HepG2 (cell line): ENCODE data around the gene NOL4L. TPM values are rescaled to one million over a fixed set of nuclear protein-coding genes. Genes with fewer than 3 reads are reported as not detected.

Experiments
- GTF2F1 ChIP-seq: fragments of 150-350 bp; IDR thresholded peaks from 2 replicates; pipeline ENCODE4 v1.6.1; 2014; ENCODE audit warnings: low read length
- HMG20A ChIP-seq: IDR thresholded peaks from 2 replicates; pipeline ENCODE4 v1.6.1; 2016; ENCODE audit warnings: borderline replicate concordance
- KLF13 ChIP-seq: sonication (generic); formaldehyde crosslinking; IDR thresholded peaks from 2 replicates; pipeline ENCODE4 v1.4.0; 2020; ENCODE audit warnings: mild to moderate bottlenecking, missing genetic modification reagents
- MIER2 ChIP-seq: IDR thresholded peaks from 2 replicates; pipeline ENCODE4 v1.6.1; 2016; ENCODE audit warnings: missing biosample characterization, missing genetic modification reagents
- NAIF1 ChIP-seq: sonication (generic); formaldehyde crosslinking; IDR thresholded peaks from 2 replicates; pipeline ENCODE4 v1.5.0; 2020; ENCODE audit warnings: mild to moderate bottlenecking, missing genetic modification reagents, borderline replicate concordance
- PLSCR1 ChIP-seq: sonication (generic); formaldehyde crosslinking; IDR thresholded peaks from 2 replicates; pipeline ENCODE4 v1.5.0; 2020; ENCODE audit warnings: missing genetic modification reagents, mild to moderate bottlenecking, borderline replicate concordance
- SKIL ChIP-seq: sonication (generic); formaldehyde crosslinking; IDR thresholded peaks from 2 replicates; pipeline ENCODE4 v1.8.0; 2022; ENCODE audit warnings: missing genetic modification reagents, mild to moderate bottlenecking, moderate library complexity, borderline replicate concordance
- ZNF124 ChIP-seq: sonication (generic); formaldehyde crosslinking; IDR thresholded peaks from 2 replicates; pipeline ENCODE4 v1.4.0; 2020; ENCODE audit warnings: missing genetic modification reagents
- ZNF350 ChIP-seq: sonication (generic); formaldehyde crosslinking; IDR thresholded peaks from 2 replicates; pipeline ENCODE4 v1.4.0; 2020; ENCODE audit warnings: mild to moderate bottlenecking, low read depth, missing genetic modification reagents, borderline replicate concordance
- ZNF503 ChIP-seq: sonication (generic); formaldehyde crosslinking; IDR thresholded peaks from 2 replicates; pipeline ENCODE4 v1.4.0; 2020; ENCODE audit warnings: missing genetic modification reagents
- ZNF850 ChIP-seq: sonication (generic); formaldehyde crosslinking; conservative IDR thresholded peaks from 2 replicates; pipeline ENCODE4 v1.9.0; 2021; ENCODE audit warnings: mild to moderate bottlenecking, missing genetic modification reagents
- polyA plus RNA-seq, 8 experiments: library from polyadenylated mRNA; depleted of rRNA in 3 of 8; stranded (reverse) in 7 of 8; unstranded in 1 of 8; fragments of >200 nt; fragmentation: Illumina TruSeq in 4 of 8; extraction: Trizol in 4 of 8; gene quantifications; 2 replicates each; pipeline versions ENCODE4 v1.2.1 to v1.2.3, GENCODE V29; 2011 to 2016; ENCODE audit warnings: low read depth in 4 of 8, missing spikeins in 1 of 8, mixed read lengths in 1 of 8; ENCODE audit not compliant: insufficient read depth in 1 of 8
- total RNA-seq, 5 experiments: library from RNA; depleted of rRNA; stranded (reverse); fragments of >200 nt; fragmentation: Illumina TruSeq; extraction: Trizol; gene quantifications; 2 replicates each; pipeline ENCODE4 v1.2.3, GENCODE V29; 2016; ENCODE audit warnings: low read depth in 1 of 5
- TF ChIP-seq, protein P1 (sequence below): sonication (generic); formaldehyde crosslinking; IDR thresholded peaks from 2 replicates; pipeline ENCODE4 v1.4.0; 2020; ENCODE audit warnings: missing genetic modification reagents, low read depth, mild to moderate bottlenecking, borderline replicate concordance
- TF ChIP-seq, protein P2 (sequence below): sonication (generic); formaldehyde crosslinking; IDR thresholded peaks from 2 replicates; pipeline ENCODE4 v1.4.0; 2020; ENCODE audit warnings: low read depth, mild to moderate bottlenecking, missing genetic modification reagents

The NOL4L gene
- total and polyA plus RNA-seq, 2 of the 13 experiments (the other 11 are each of a cell fraction or from before 2014, with no cell fraction given), result 16.6 to 35.4 TPM

DNA sequence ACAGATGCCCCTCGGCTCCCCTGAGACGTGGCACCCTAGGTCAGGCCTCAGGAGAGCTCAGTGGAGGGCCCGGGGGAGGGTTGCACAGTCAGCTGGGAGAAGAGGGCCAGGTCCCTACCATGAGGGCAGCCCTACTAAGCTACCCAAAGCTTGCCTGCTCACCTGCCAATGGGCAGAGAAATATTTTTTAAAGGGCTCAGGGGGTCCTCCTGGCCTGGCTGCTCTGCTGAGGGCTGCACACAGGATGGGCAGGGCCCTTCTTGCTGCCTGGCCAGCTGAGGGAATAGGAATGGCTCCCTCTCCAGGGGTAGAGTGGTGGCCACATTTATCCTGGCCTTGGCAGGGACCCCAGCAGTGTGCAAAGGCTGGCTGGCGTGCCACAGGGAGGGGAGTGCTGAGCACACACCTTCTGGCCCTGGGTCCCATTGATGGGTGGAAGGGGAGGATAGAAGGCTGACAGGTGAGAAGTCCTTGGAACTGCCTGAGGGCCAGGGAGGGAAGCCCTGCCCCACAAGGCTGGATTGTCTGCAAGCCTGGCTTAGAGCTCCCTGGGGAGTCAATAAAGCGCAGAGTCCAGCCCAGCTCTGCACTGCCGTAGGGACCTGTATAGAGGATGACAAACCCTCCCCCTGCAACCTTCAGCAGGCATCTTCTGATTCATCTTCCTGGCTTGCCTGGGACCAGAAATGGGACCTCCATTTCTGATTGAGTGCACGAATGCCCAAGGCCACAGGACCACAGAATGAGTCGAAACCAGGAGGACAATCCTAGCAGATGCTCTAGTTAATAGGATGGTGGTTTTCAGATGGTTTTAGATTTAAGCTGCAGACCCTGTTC, 62.1 kb downstream of the NOL4L start (continued):
- no peak; the same call in 1 of the 2 replicates for TF ChIP-seq ZNF503 (CRISPR knock-in tag)
- TF ChIP-seq SKIL (CRISPR knock-in tag), result no peak
- peak; percentile 93; the same call in 1 of the 2 replicates for TF ChIP-seq ZNF124 (CRISPR knock-in tag)
- no peak for TF ChIP-seq ZNF850 (CRISPR knock-in tag)
- TF ChIP-seq PLSCR1 (CRISPR knock-in tag), result no peak
- no peak for TF ChIP-seq KLF13 (CRISPR knock-in tag)
- peak; percentile 79 for TF ChIP-seq HMG20A (CRISPR knock-in tag)
- TF ChIP-seq, protein P1, sequence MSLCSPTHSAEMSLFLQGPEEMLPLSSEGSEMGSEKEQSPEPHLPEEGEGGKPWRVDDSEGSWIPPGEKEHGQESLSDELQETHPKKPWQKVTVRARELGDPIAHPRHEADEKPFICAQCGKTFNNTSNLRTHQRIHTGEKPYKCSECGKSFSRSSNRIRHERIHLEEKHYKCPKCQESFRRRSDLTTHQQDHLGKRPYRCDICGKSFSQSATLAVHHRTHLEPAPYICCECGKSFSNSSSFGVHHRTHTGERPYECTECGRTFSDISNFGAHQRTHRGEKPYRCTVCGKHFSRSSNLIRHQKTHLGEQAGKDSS (CRISPR knock-in tag), result peak; percentile 95
- TF ChIP-seq, protein P2, sequence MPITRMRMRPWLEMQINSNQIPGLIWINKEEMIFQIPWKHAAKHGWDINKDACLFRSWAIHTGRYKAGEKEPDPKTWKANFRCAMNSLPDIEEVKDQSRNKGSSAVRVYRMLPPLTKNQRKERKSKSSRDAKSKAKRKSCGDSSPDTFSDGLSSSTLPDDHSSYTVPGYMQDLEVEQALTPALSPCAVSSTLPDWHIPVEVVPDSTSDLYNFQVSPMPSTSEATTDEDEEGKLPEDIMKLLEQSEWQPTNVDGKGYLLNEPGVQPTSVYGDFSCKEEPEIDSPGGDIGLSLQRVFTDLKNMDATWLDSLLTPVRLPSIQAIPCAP (CRISPR knock-in tag), result peak; percentile 64; the same call in 1 of the 2 replicates
- no peak for TF ChIP-seq NAIF1 (CRISPR knock-in tag)
- TF ChIP-seq ZNF350, result peak; percentile 80; the same call in 1 of the 2 replicates
- TF ChIP-seq MIER2 (CRISPR knock-in tag), result no peak; the same call in none of the 2 replicates
- TF ChIP-seq GTF2F1, result no peak
